HG03108 (cell line): ENCODE results near the gene MICALL1.

Experiments used
- ATAC-seq: cut with Tn5 transposase; IDR thresholded peaks from one replicate; pipeline ENCODE4 v1.9.1; 2021; ENCODE audit warnings: moderate library complexity; ENCODE audit not compliant: unreplicated experiment

The MICALL1 gene

GRCh38 chr22:37905534-37906363 is at the start of gene MICALL1:
TSS of gene MICALL1 (plus strand) at chr22:37906297. CDS start at chr22:37906423, 126 bp downstream.
- peak; percentile 85 for ATAC-seq

DNA sequence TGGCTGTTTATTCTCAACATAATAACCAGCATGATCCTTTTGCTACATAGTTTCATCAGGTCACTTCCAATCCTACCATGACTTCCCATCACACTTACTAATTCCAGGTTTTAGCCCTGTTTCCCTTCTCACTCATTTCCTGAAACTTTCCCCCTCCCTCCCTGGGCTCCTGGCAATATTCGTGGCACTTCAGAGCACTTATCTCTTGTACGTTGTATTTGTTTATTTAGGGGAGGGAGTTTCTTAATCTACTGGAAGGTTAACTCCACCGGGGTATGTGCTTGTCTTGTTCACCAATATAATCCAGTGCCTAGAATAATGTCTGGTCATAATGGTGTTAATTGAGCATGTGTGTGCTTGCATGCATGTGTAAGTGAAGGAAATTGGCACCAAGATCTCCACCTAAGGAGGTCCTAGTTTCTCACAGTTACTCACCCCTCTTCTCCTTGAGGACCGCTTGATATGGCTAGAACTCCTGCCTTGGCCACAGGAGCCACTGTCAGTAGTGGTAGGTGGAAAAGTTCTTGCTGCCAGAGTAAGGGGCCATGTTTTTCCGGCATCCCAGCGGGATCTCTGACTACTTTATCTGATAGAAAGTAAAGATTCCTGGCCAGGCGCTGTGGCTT is 45.2 kb upstream of the MICALL1 start:
- ATAC-seq, result no peak

DNA sequence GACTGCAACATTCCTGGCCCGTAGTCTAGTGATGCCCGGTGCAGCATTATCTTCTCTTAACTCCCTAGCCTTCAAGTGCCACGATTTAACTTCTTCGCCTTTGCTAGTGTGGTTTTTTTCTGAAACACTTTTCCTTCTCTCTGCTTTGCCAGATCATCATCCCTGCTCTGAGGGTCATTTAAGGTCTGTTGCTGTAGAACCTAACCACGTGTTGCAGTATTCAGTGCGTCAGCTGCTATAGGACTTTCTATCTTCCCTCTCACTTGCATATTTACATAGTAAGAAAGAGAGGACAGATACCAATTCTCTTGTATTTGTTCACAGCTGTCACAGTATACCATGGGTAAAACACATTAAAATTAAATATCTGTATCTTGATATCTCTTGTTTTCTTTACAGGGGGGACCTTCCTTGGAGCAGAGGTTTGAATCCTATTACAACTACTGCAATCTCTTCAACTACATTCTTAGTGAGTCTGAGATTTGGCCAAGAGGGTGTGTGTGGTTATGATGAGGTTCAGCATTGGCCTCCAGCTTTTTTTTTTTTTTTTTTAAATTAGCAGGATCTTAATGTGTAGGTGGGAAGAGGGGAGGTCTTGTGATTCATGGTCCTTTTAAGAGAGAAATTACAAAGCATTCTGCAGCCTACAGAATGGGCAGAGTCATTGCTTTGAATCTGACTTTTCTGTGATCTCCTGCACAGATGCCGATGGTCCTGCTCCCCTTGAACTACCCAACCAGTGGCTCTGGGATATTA is 43.3 kb upstream of the MICALL1 start:
- ATAC-seq, result no peak

- no peak for ATAC-seq
Observed at GRCh38 chr22:37865510-37865909, 40.6 kb upstream of the MICALL1 start.

- no peak for ATAC-seq
Observed at GRCh38 chr22:37870273-37870672, 35.8 kb upstream of the MICALL1 start.

DNA sequence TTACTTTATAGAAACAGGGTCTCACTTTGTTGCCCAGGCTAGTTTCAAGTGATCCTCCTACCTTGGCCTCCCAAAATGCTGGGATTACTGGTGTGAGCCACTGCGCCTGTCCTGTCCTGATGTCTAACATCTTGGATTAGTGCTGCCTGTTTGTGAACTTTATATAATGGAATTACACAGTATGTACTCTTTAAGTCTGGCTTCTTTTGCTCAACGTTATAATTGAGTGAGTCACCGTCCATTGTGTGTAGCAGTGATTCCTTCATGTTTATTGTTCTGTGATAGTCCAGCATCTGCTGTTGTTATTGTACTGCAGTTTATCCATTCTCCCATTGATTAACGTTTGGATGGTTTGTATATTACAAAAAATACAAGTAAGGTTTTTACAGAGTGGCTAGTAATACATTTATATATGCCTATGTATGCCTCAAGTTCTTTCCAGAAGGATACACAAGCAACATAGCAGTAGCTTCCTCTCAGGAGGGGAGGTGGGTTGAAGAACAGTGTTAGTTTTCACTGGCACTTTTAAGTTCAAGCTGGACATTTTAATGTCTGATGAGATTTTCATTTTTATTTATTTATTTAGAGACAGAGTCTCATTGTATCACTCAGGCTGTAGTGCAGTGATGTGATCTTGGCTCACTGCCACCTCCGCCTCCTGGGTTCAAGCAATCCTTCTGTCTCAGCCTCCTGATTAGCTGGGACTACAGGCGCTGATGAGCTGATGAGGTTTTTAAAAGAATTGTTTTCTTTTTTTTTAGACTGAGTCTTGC is 25.2 kb upstream of the MICALL1 start:
- ATAC-seq, result no peak

GRCh38 chr22:37884420-37884819 is 21.7 kb upstream of the MICALL1 start:
- no peak for ATAC-seq

- ATAC-seq, result no peak
Observed at GRCh38 chr22:37887584-37888378, 18.3 kb upstream of the MICALL1 start.

DNA sequence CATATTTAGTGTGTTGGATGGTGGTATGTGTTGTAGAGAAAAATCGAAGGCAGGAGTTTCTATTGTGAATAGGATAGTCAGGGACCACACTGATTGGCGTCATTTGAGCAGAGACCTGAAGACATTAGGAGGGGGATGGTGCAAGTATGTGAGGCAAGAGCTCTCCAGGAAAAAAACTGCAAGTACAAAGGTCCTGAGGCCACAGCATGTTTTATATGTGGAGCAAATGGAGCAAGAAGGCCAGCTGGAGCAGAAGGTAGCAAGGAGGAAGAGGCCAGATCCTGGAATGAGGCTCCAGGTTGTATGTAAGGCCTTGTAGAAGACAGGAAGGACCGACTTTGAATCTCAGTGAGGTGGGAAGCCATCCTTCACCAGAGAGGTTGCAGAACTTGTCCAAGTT is 14.2 kb upstream of the MICALL1 start:
- no peak for ATAC-seq

DNA sequence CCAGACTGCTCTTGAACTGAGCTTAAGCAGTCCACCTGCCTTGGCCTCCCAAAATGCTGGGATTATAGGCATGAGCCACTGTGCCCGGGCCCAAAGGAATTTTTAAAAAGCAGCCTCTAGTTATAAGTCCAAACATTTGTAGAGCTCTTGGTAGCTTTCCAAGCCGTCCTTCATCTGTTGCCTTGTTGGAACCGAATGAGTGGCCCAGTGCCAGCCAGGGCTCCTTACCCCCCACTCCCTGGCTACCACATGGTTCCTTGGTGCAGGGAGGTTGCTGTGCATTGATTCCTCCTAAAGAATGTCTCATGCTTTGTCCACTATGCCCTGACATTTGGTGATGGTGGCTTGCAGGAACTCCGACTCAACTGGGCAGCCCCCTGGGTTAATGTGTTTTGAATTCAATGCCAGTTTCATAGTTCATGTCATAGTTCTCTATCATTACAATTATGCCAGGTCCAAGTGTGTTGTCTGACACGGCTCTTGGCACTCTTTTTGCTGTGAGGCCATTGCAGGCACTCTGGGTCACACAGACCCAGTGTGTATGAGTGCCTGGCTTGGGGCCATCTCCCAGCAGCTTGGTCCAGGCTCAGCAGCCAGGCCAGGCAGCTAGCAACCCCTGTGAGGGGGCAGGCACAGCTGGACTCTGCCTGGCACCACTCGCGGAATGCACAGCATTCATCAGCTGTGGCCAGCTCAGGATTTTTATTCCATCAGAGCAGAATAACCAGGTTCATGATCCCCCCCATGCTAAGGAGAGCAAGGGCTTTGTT is 13.3 kb upstream of the MICALL1 start:
- no peak for ATAC-seq

- no peak for ATAC-seq
Observed at GRCh38 chr22:37893583-37893983, 12.5 kb upstream of the MICALL1 start.

DNA sequence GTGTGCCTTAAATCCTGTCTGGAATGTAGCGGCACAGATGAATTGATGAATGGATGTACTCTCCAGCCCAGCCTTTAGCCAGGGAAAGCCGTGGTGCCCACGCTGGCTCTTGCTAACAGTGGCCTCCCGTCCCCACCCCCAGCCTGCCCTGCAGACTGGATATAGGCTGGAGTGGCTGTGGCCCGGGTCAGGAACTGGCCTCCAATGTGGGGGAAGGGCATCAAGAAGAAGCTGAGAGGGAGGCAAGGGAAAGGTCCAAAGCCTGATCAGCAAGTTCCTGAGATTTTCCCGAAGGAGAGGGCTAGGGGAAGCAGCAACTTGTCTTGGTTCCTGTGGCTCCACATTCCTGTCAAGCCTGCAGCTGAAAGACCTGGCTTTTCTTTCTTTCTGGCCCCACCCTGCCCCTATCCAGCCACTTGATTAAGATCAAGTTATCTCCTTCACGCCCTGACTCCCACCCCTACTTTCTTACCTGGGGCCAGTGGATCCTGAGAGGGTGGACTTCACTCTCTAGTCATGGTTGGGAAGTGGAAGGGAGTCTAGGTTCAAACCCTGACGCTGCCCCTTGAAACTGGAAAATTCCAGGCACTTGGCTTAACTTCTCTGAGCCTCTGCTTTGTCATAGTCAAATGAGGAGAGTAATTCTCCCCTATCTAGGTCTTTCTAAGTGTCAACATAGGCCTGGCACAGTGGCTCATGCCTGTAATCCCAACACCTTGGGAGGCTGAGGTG is 11.0 kb upstream of the MICALL1 start:
- no peak for ATAC-seq

DNA sequence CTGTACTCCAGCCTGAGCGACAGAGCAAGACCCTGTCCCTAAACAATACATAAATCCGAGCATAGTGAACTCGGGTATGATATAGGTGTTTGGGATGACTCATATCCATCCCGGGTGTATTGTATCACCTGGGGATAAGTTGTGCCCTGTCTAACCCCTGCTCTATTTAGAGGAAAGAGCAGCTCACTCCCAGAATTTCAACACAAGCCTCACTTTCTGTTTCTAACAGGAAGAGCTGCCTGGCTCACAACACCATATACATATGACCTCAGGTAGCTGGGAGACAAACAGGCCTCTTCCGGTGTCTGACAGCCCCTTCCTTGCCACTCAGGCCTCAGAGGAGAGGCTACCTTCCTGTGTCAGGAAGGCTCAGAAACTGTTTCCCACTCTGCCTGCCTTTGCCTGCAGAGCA is 9.9 kb upstream of the MICALL1 start:
- ATAC-seq, result peak; percentile 81

GRCh38 chr22:37896939-37897338 is 9.2 kb upstream of the MICALL1 start:
- no peak for ATAC-seq

DNA sequence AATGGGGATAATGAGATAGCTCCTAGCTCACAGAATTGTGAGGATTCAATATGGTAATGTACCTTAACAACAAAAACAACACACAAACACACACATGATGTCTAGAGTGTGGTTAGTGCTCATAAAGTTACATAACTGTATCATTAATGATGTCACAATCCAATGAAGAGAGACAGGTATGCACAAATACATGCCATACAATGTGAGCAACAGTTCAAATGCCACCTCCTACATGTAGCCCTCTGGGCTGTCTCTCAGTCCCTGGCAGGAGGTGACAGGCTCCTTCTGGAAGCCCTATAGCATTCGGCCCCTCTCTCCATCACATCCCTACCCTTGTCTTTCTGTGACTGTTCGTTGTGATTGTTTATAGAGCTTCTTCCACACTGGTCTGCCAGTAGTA is 8.3 kb upstream of the MICALL1 start:
- ATAC-seq, result no peak

DNA sequence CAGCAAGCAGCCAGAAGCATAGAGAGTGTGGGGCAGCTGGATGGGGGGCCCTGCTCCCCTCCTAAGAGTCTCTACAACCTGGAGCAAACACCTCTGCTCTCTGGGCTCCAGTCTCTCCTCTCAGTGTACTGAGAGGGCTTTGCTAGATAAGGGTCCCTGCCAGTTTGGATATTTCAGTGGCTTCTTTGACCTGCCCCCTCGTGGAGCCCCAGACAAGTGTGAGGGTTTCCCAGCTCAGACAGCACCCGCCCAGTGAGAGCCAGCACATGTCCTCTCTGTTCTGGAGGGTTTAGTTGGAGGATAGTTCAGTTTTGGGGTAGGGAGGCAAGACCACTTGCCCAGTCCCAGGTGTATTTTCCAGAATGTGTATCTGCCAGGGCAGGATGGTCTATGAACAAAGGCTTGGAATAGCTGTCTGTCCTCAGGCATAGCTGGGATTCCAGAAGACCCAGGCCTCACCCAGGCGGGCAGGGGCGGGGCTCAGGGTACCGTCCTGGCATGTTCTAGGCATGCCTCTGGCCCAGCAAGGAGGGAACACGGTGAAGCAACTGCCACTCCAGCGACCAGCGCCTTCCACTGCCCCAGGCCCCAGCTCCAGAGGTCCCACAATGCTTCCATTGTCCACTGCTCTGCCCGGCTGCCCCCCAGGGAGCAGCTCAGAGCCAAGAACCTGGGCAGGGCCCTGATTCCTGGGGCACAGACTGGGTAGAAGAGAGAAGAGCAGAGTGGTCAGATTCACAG is 7.5 kb upstream of the MICALL1 start:
- no peak for ATAC-seq

DNA sequence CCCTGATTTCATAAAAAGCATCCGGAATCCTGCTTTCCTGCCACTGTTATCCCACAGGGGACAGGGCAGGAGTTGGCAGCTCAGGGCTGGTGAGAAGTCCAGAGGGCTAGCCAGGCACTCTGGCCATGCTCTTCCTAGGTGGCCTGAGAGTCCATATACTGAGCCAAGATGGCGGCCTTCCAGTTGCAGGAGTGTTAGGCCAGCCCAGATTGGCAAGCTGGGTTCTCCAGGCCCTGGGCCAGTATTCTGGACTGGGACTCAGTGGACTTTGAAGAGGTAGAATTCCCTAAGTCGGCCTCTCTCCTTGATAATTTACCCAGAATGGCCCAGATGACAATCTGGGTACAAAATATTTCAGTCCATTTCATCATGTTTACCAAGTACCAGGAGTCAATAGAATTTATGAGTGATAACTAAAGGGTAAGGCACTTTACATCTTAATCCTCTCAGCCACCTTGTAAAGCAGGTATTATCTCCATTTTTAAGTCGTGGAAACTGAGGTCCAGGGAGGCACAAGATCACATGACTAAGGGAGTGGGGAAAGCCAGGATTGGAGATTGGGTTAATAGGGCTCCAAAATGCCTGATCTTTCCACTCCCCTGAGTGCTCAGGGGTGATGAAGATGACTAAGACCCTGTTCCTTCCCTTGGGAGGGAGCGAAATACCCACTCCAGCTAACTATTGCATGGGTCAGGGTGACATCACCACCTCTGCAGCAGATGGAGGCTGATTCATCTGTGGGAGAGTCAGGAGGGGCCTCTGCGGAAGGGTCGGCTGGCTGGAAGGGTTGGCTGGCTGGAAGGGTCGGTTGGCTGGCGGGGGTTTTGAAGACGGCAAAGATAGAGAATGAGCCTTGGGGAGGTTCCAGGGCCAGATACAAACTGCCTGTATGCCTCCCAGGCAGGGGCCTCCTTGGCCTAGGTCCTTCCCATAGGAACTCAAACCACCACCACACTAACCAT is 1.2 kb upstream of the MICALL1 start:
- no peak for ATAC-seq
